T-helper 17 cell (primary cell): ENCODE measurements around the gene UNCX. TPM values are rescaled to one million over a fixed set of nuclear protein-coding genes. Genes with fewer than 3 reads are reported as not detected.
"Not testable (repeated sequence)": the region's sequence is repeated elsewhere in the genome, so short reads cannot be mapped to it uniquely, and the experiment has no call there.

Source experiments
- ATAC-seq: fragments of 150-1000 bp; cut with Tn5 transposase; 2 replicates; pipeline ENCODE4 v1.10.0; 2021; ENCODE audit warnings: mild to moderate bottlenecking, moderate library complexity
- DNase-seq, 3 donors: peaks; one replicate each; pipeline versions ENCODE4 v3.0.0 to v3.0.0-alpha.2; 2020 to 2021
- H3K9me3 ChIP-seq: one replicate; pipeline ENCODE4 v1.7.0; 2013; ENCODE audit warnings: low read length, mild to moderate bottlenecking; ENCODE audit not compliant: control insufficient read depth, poor library complexity, severe bottlenecking
- H3K27ac Mint-ChIP-seq: one replicate; pipeline ENCODE4 v1.8.0; 2022; ENCODE audit warnings: mild to moderate bottlenecking, moderate library complexity, mixed read lengths
- H3K27me3 Mint-ChIP-seq: one replicate; pipeline ENCODE4 v1.8.0; 2022; ENCODE audit warnings: mixed read lengths
- H3K36me3 Mint-ChIP-seq: one replicate; pipeline ENCODE4 v1.8.0; 2022; ENCODE audit warnings: low read depth, mixed read lengths
- H3K4me1 Mint-ChIP-seq: one replicate; pipeline ENCODE4 v1.8.0; 2022; ENCODE audit warnings: mild to moderate bottlenecking, mixed read lengths
- H3K4me3 Mint-ChIP-seq: one replicate; pipeline ENCODE4 v1.8.0; 2022; ENCODE audit warnings: mild to moderate bottlenecking, moderate library complexity, mixed read lengths
- total RNA-seq, 4 donors: library from RNA in 2 of 4; stranded (reverse) in 2 of 4; gene quantifications; one replicate each; pipeline ENCODE4 v1.2.3 and lab custom pipeline; 2022 to 2026

Gene UNCX
- total RNA-seq, 2 donors from 2014 or later = not detected

DNA sequence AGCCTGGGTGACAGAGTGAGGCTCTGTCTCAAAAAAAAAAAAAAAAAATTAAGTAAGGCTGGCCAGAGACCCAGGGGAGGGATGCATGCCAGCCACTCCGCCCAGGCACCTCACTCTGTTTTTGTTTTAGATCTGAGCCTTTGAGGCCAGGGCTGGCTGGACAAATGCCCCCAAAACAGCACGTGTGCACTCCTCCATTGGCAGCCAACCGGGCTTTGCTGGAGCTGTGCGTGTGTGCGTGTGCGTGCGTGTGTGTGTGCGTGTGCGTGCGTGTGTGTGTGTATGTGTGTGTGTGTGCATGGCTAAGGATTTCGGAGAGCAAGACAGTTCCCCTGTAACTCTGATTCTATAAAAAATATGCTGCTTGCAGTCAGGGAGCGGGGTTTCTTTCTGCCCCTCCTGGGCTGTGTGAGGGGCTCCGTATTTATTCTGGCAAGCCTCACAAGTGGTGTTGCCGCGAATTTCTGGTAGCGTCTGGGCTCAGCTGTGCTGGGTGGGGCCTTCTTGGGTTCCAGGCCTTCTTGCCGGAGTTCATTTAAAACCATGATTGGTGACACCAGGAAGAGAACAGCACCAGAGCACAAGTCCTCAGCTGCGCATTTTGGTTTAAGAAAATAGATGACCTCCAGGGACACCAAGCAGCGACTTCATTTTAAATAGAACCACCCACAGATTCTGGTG, 28.1 kb upstream of the UNCX start:
- Mint-ChIP-seq H3K4me1 (no peaks in the 10 kb centered on the region), H3K27ac (no peak overlapping the region), H3K36me3 (peaks cover 4% of the 10 kb centered on the region), H3K27me3 (peaks cover 11% of the 10 kb centered on the region), H3K4me3 (no peak overlapping the region)
- ATAC-seq (no peak), DNase-seq (no peak)
- no peaks in the 10 kb centered on the region for H3K9me3 ChIP-seq

DNA sequence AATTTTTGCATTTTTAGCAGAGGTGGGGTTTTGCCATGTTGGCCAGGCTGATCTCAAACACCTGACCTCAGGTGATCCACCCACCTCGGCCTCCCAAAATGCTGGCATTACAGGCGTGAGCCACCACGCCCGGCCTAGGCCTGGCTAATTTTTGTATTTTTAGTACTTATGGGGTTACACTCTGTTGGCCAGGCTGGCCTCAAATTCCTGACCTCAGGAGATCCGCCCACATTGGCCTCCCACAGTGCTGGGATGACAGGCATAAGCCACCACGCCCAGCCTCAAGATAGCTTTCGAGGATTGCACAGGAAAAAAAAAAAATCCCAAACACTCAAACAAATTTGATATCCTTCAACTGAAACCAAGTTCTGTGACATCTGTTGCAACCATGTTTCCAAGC, 26.9 kb upstream of the UNCX start:
- H3K4me1 Mint-ChIP-seq, DNase-seq, H3K36me3 Mint-ChIP-seq, H3K9me3 ChIP-seq, ATAC-seq, H3K4me3 Mint-ChIP-seq, H3K27ac Mint-ChIP-seq: not testable (repeated sequence)
- peaks cover 16% of the 10 kb centered on the region for H3K27me3 Mint-ChIP-seq

DNA sequence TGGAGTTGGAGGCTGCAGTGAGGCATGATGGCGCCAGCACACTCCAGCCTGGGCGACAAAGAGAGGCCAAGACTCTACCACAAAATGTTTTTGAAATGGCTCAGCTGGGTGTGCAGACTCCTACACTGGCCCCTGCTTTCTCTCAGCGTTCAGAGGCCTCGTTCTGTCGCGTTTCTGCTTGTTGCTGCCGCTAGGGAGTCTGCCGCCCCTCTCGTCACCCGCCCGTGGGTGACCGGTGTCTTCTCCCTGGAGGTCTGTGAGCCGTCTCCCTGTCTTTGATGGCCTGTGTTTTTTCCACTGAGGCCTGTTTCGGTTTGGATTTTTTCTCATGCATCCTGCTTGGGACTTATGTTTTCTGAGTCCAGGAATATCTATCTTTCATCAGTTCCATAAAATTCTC, 23.6 kb upstream of the UNCX start:
- DNase-seq = no peak
- peaks cover 3% of the 10 kb centered on the region for H3K4me1 Mint-ChIP-seq
- H3K27ac Mint-ChIP-seq = no peak overlapping the region
- no peaks in the 10 kb centered on the region for H3K9me3 ChIP-seq
- H3K4me3 Mint-ChIP-seq = no peak overlapping the region
- peaks cover 7% of the 10 kb centered on the region for H3K36me3 Mint-ChIP-seq
- peaks cover 34% of the 10 kb centered on the region for H3K27me3 Mint-ChIP-seq
- no peak for ATAC-seq

DNA sequence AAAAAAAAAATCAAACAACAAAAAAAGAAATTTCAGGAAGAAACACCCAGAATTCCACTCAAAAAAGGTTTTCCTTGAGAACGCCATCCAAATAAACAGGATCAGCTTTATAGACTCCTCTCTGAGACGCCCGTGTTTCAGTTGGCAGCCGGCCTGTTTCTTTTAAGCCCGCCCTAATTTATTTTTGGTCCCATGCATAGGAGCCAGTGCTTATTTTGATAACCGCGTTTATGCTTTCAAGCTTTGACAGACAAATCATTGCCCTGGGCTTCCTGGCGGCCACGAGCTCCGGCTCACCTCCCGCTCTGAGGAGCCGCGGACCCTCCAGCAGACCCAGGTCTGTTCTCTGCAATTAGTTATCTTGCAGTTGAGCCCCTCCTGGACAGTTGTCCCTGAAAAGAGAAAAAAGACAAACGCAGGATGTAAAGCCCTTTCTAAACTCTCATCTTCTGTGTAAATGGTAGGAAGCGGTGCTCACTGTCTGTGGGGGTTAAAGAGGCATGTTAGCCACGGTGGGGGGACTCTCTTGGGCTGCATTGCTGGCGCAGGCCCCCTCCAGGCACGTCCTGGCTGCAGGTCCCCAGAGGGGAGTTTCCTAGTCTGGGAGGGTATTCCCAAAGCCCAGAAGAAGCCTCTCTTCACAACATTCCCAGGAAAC, 22.2 kb upstream of the UNCX start:
- ATAC-seq (no peak), DNase-seq (no peak)
- Mint-ChIP-seq H3K36me3 (peaks cover 7% of the 10 kb centered on the region), H3K27ac (peak overlapping the region; percentile 8), H3K4me3 (no peak overlapping the region), H3K27me3 (peaks cover 39% of the 10 kb centered on the region), H3K4me1 (peaks cover 3% of the 10 kb centered on the region)
- H3K9me3 ChIP-seq = no peaks in the 10 kb centered on the region

DNA sequence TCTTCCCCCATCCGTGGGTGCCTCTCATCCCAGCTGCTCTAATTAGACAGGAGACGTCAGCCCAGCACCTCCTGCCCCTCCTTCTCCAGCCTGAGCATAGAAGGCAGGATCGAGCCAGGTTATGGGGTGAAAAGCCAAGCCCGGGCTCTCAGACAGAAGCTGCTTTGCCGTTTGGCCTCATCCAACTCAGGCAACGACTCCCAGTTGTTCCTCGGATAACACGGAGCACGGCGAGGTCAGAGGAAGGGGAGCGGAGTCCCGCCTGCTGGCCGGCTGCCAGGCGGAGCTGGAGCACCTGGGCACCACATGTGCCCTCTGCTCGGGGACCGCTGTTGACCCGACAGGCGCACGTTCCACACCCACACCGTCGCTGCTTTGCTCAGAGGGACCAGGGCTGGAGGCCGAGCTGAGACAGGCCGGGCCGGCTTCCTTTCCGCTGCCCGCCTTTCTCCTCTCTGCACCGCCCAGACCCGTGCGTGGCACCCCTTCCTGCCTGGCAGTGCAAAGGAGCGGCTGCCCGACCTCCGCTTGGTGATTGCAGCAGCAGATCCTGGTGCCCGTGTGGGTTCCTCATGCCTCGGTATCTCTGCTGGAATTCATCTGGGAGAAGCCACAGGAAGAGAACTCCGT, 21.6 kb upstream of the UNCX start:
- no peak for DNase-seq
- ATAC-seq = no peak
- Mint-ChIP-seq H3K4me3 (no peak overlapping the region), H3K27me3 (peaks cover 39% of the 10 kb centered on the region), H3K4me1 (peaks cover 3% of the 10 kb centered on the region), H3K36me3 (peaks cover 7% of the 10 kb centered on the region), H3K27ac (peak overlapping the region; percentile 8)
- no peaks in the 10 kb centered on the region for H3K9me3 ChIP-seq

DNA sequence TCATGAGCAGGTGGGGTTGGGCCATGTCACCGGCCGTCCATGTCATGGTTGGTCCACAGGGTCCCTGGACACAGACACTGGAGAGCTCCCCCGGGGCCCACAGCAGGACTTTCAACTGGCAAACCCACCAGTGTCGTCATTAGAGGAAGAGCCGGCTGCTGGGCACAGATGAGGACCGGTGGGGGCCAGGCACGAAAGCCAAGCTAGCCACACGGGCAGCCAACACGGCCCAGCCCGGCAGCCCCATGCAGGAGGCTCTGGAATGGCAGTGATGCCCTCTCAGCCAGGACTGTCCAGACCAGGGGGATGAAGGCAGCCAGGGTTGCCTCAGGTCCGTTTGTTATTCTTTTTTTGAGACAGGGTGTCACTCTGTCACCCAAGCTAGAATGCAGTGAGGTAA, 21.1 kb upstream of the UNCX start:
- DNase-seq = no peak
- Mint-ChIP-seq H3K36me3 (peaks cover 7% of the 10 kb centered on the region), H3K4me3 (no peak overlapping the region), H3K4me1 (peaks cover 3% of the 10 kb centered on the region), H3K27me3 (peaks cover 39% of the 10 kb centered on the region), H3K27ac (no peak overlapping the region)
- no peaks in the 10 kb centered on the region for H3K9me3 ChIP-seq
- ATAC-seq = no peak

DNA sequence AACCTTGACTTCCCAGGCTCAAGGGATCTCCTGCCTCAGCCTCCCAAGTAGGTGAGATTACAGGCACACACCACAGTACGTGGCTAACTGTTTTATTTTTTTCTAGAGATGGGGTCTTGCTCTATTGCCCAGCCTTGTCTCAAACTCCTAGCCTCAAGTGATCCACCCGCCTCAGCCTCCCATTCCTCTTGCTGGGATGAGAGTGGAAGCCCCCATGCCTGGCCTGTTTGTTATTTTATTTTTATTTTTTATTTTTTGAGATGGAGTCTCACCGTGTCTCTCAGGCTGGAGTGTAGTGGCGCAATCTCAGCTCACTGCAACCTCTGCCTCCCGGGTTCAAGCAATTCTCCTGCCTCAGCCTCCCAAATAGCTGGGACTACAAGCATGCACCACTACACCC, 20.6 kb upstream of the UNCX start:
- H3K9me3 ChIP-seq, H3K36me3 Mint-ChIP-seq, H3K4me1 Mint-ChIP-seq, ATAC-seq, H3K4me3 Mint-ChIP-seq, DNase-seq, H3K27ac Mint-ChIP-seq: not testable (repeated sequence)
- H3K27me3 Mint-ChIP-seq = peaks cover 39% of the 10 kb centered on the region

DNA sequence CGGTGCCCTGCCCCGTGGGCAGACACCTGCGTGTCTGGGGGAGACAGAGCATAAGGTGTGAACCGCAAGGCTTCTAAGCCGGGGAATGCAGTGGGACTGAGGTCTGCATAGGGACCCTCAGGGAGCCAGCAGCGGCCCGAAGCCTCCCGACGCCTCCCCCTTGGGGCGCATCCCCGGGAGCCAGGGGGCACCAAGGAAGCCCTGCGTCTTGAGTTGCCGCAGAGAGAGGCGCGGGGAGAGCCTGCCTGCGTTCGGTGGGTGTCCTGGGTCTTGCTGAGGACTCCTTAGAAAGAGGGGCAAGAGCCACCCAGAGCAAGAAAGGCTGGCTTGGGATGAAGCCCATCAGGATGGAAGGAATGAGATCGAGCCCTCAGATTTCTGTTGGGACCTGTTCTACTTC, 18.2 kb upstream of the UNCX start:
- Mint-ChIP-seq H3K36me3 (peaks cover 4% of the 10 kb centered on the region), H3K4me3 (no peak overlapping the region), H3K4me1 (peaks cover 3% of the 10 kb centered on the region), H3K27ac (no peak overlapping the region), H3K27me3 (peaks cover 53% of the 10 kb centered on the region)
- DNase-seq (no peak), ATAC-seq (no peak)
- H3K9me3 ChIP-seq = no peaks in the 10 kb centered on the region

DNA sequence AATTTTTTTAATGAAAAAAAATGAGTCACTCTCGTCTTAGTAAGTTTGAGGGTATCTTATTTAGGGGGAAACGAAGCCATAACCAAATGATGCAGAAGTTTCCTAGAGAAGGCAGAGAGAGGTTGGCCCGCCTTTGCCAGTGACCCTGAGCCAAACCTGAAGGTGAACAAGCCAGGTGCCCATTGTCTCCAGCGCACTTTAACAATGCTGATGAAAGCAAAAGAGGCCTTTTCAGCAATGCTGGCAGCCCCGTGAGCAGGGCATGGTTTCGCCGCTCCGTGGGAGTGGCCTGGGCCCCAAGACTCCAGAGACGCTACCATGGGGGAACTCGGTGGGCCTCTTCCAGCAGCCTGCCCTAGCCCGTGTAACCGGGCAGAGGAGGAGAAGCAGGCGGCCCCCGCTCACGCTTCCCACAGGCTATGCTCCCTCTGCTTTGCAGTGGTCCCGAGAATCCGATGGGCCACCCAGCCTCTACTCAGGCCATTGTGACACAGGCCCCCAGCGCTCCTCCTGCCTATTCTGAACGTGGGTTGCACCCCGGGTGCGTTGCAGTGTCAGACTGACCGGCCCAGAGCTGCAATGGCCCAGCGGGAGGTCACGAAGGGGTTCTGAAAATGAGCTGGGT, 14.0 kb upstream of the UNCX start:
- peaks cover 60% of the 10 kb centered on the region for H3K27me3 Mint-ChIP-seq

DNA sequence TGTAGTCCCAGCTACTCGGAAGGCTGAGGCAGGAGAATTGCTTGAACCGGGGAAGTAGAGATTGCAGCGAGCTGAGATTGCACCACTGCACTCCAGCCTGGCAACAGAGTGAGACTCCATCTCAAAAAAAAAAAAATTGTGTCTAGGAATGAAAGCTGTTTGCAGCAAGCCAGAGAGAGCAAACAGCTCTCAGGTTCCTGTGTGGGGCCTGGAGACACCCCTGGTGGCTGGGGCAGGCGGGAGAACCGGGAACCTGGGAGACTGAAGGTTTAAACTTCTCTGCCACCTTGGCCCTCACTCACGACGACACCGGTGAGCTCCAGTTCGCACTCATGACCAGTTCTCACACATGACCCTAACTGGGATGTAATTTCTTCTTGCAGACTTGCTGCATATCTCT, 13.2 kb upstream of the UNCX start:
- ATAC-seq = no peak

More for the DNA sequence above, 14.0 kb upstream of the UNCX start:
- H3K4me3 Mint-ChIP-seq = no peak overlapping the region
- peaks cover 2% of the 10 kb centered on the region for H3K36me3 Mint-ChIP-seq
- H3K27ac Mint-ChIP-seq = no peak overlapping the region
- ATAC-seq (no peak), DNase-seq (no peak)
- no peaks in the 10 kb centered on the region for H3K9me3 ChIP-seq
- H3K4me1 Mint-ChIP-seq = peaks cover 1% of the 10 kb centered on the region

DNA sequence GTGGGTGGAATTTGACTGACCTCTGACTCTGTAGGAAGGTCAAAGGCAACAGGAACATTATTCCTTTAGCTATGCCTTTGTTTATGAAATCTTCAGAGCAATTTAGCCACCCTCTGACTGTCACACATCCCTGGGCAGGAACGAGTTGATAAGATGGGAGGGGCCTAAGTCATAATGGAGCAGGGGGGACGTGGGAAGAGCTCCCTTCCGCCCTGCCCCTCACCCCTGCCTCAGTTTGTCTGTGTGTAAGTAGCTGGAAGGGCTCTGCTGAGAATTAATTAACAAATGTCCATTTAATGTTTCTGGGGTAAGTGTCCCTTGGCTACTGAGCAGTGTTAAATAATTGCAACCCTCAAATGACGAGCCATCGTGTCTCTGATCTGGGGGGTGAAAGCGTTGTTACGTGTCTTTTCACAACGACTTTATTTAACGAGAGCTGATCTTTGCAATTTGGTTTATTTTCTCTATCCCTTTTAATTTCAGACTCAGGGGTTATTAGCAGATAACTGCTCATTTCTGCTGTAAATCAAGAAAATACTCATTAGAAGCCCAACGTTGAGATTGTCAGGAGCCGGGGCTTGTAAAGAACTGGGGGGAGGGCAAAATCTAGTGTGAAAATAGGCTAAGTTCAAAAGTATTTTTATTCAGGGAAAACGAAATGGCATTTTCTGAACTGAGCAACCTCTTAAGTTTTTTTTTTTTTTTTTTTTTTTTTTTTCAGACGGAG, 12.5 kb upstream of the UNCX start:
- H3K27me3 Mint-ChIP-seq = peaks cover 51% of the 10 kb centered on the region
- H3K4me1 Mint-ChIP-seq = no peaks in the 10 kb centered on the region
- DNase-seq (no peak), ATAC-seq (no peak)
- H3K36me3 Mint-ChIP-seq = peaks cover 2% of the 10 kb centered on the region
- no peak overlapping the region for H3K27ac Mint-ChIP-seq
- no peaks in the 10 kb centered on the region for H3K9me3 ChIP-seq
- H3K4me3 Mint-ChIP-seq = no peak overlapping the region

More for the DNA sequence above, 13.2 kb upstream of the UNCX start:
- Mint-ChIP-seq H3K27ac (no peak overlapping the region), H3K27me3 (peaks cover 51% of the 10 kb centered on the region), H3K4me1 (no peaks in the 10 kb centered on the region), H3K36me3 (peaks cover 2% of the 10 kb centered on the region), H3K4me3 (no peak overlapping the region)
- H3K9me3 ChIP-seq = no peaks in the 10 kb centered on the region
- DNase-seq = no peak

DNA sequence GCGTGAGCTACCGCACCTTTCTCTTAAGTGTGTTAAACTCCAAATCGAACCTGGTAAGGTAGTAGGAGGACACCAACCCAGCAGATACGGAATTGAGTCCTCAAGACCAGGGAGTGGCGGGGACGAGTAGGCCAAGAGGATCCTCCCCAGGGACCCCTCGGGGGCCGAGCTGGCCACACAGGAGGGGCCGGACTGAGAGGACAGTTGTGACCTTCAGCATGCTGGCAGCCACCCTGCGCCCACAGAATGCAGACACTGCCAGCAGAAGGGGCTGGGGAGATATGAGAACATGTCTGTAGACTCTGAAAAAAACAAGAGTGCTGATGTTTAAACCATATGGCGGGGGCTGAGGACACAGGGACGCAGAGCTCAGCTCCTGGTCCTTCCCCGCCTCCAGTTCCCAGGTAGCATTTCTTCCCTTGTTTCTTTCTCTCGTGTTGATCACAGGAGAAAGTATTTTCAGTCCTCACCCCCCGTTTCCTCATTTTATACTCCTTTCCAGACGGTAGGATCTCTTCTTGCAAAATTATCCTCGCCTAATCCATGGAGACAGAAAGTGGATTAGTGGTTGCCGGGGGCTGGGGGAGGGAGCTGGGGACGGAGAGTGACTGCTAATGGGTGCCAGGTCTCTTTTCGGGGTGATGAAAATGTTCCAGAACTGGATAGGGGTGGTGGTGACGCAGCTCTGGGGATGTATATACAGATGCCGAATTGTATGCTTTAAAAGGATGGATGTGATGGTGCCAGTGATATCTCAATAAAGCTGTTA, 11.5 kb upstream of the UNCX start:
- Mint-ChIP-seq H3K4me1 (no peaks in the 10 kb centered on the region), H3K27ac (no peak overlapping the region), H3K27me3 (peaks cover 57% of the 10 kb centered on the region), H3K4me3 (no peak overlapping the region), H3K36me3 (peaks cover 2% of the 10 kb centered on the region)
- ATAC-seq (no peak), DNase-seq (no peak)
- no peaks in the 10 kb centered on the region for H3K9me3 ChIP-seq
